ENCODE measurements around the gene CADPS2. TPM values are rescaled to one million over a fixed set of nuclear protein-coding genes. Genes with fewer than 3 reads are reported as not detected.

Gene CADPS2
- total and polyA plus RNA-seq, 7 experiments from 2014 or later: not detected

DNA sequence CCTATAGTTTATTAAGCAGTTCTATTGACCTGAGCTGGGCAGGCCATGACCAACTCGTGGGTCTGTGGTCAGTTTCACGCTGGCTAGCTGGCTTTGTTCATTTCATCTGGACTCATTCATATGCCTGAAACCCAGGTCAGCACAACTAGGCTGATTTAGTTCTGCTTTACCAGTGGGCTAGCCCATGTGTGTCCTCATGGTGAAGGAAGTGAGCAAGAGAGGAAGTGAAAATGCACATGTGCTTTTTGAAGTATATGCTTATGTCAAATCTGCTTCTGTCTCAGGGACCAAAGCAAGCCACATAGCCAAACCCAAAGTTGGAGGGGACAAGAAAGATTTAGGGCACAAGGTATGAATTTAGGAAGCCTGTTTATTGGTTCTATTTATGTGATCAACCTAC is 341.8 kb downstream of the CADPS2 start:
- Mint-ChIP-seq H3K4me3 (no peak overlapping the region), H3K9me3 (peaks cover 0 to 20% (median 0%) of the 10 kb centered on the region in 11 donors)

DNA sequence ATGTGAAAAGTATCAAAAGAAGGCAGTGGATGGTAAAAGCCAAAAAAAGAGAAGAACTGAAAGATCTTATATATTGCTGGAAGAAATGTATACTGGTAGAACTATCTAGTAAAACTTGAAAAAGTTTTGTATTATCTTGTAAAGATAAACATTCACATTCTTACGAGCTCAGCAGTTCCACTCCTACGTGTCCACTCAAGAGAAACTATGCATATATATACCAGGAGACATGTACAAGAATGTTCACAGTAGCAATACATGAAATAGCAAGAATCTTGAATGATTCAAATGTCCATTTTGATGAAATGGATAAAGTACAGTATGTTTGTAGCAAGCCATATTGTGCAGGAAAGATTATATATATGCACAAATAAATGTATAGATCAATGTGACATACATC is 342.4 kb downstream of the CADPS2 start:
- Histone ChIP-seq H3K9me3 (ENCODE audit: control insufficient read depth in 2 of 3, low read length in 3 of 3) (no peaks in the 10 kb centered on the region), H3K4me3 (ENCODE audit: low read length) (no peak overlapping the region), H3K4me1 (ENCODE audit: control insufficient read depth in 2 of 2, insufficient read depth in 2 of 2, low read length in 2 of 2) (no peaks in the 10 kb centered on the region), H3K27me3 (ENCODE audit: control insufficient read depth in 2 of 2, insufficient read depth in 2 of 2, low read length in 2 of 2) (no peaks in the 10 kb centered on the region), H3K27ac (ENCODE audit: low read depth, low read length) (no peak overlapping the region), H3K36me3 (ENCODE audit: control insufficient read depth in 2 of 3, insufficient read depth in 3 of 3, low read length in 3 of 3) (no peaks in the 10 kb centered on the region)
- H3K27me3 Mint-ChIP-seq: no peaks in the 10 kb centered on the region
- CTCF ChIA-PET: no interaction called here
- no peaks in the 10 kb centered on the region for H3K36me3 Mint-ChIP-seq
- POLR2A ChIA-PET: no interaction called here
- intact Hi-C loops (cut with micrococcal nuclease): no loop called here
- no peak overlapping the region for H3K27ac Mint-ChIP-seq
- no peaks in the 10 kb centered on the region for H3K4me1 Mint-ChIP-seq
- H3K4me3 Mint-ChIP-seq: no peak overlapping the region
- DNase-seq (no peak), ATAC-seq (no peak)
- peaks cover 0 to 20% (median 0%) of the 10 kb centered on the region in 11 donors for H3K9me3 Mint-ChIP-seq

More for the DNA sequence above, 341.8 kb downstream of the CADPS2 start:
- no peak for ATAC-seq
- H3K27me3 Mint-ChIP-seq: no peaks in the 10 kb centered on the region
- CTCF ChIA-PET: no interaction called here
- Histone ChIP-seq H3K27ac (ENCODE audit: low read depth, low read length) (no peak overlapping the region), H3K9me3 (ENCODE audit: control insufficient read depth in 2 of 3, low read length in 3 of 3) (no peaks in the 10 kb centered on the region), H3K36me3 (ENCODE audit: control insufficient read depth in 2 of 3, insufficient read depth in 3 of 3, low read length in 3 of 3) (no peaks in the 10 kb centered on the region), H3K4me1 (ENCODE audit: control insufficient read depth in 2 of 2, insufficient read depth in 2 of 2, low read length in 2 of 2) (no peaks in the 10 kb centered on the region), H3K27me3 (ENCODE audit: control insufficient read depth in 2 of 2, insufficient read depth in 2 of 2, low read length in 2 of 2) (no peaks in the 10 kb centered on the region), H3K4me3 (ENCODE audit: low read length) (no peak overlapping the region)
- intact Hi-C loops (cut with micrococcal nuclease): no loop called here
- no peak for DNase-seq
- no peak overlapping the region for H3K27ac Mint-ChIP-seq
- no peaks in the 10 kb centered on the region for H3K4me1 Mint-ChIP-seq
- no peaks in the 10 kb centered on the region for H3K36me3 Mint-ChIP-seq
- POLR2A ChIA-PET: no interaction called here

DNA sequence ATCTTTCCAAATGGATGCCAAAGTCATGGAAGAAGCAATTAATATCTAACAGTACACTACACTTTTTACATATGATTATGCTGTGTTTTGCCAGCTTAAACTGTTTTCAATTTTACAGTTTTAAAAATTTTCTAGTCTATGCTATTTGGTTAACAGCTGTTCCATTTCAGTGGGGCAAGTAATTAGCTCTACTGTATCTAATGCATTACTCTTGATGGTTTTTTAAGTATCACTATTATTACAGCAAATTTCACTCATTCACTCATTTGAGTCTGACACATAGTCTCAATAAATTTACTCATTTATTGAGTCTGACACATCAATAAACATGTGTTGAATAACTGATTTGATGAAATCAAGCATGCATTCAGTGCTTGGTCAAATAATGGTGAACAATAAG is 343.1 kb downstream of the CADPS2 start:
- Mint-ChIP-seq H3K27me3 (no peaks in the 10 kb centered on the region), H3K4me1 (no peaks in the 10 kb centered on the region), H3K36me3 (no peaks in the 10 kb centered on the region), H3K27ac (no peak overlapping the region), H3K4me3 (no peak overlapping the region), H3K9me3 (peaks cover 0 to 20% (median 0%) of the 10 kb centered on the region in 11 donors)
- intact Hi-C loops (cut with micrococcal nuclease): no loop called here
- ATAC-seq: no peak
- no peak overlapping the region for H3K27ac ChIP-seq (ENCODE audit: low read depth, low read length)
- no peak overlapping the region for H3K4me3 ChIP-seq (ENCODE audit: low read length)
- no peaks in the 10 kb centered on the region for H3K4me1 ChIP-seq (ENCODE audit: control insufficient read depth in 2 of 2, insufficient read depth in 2 of 2, low read length in 2 of 2)
- no peaks in the 10 kb centered on the region for H3K27me3 ChIP-seq (ENCODE audit: control insufficient read depth in 2 of 2, insufficient read depth in 2 of 2, low read length in 2 of 2)
- DNase-seq: no peak
- ChIA-PET CTCF (no interaction called here), POLR2A (no interaction called here)
- H3K36me3 ChIP-seq (ENCODE audit: control insufficient read depth in 2 of 3, insufficient read depth in 3 of 3, low read length in 3 of 3): no peaks in the 10 kb centered on the region
- no peaks in the 10 kb centered on the region for H3K9me3 ChIP-seq (ENCODE audit: control insufficient read depth in 2 of 3, low read length in 3 of 3)

DNA sequence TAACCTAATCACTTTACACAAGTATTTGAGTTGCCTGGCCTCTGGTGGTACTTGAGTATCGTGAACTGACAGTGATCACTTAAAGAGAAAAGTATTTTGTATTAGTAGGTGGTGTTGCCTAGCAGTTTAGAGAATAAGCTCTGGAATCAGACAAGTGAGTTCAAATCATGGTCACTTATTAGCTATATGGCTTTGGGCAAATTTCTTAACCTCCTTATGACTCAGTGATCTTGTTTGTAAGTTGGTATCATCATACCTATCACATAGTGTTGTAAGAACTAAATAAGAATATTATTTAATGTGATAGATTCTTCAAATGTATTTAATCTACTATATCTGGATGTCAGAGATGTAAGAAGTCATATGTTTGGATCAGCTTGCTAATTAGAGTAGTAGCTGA is 351.2 kb downstream of the CADPS2 start:
- H3K4me3 Mint-ChIP-seq: no peak overlapping the region

DNA sequence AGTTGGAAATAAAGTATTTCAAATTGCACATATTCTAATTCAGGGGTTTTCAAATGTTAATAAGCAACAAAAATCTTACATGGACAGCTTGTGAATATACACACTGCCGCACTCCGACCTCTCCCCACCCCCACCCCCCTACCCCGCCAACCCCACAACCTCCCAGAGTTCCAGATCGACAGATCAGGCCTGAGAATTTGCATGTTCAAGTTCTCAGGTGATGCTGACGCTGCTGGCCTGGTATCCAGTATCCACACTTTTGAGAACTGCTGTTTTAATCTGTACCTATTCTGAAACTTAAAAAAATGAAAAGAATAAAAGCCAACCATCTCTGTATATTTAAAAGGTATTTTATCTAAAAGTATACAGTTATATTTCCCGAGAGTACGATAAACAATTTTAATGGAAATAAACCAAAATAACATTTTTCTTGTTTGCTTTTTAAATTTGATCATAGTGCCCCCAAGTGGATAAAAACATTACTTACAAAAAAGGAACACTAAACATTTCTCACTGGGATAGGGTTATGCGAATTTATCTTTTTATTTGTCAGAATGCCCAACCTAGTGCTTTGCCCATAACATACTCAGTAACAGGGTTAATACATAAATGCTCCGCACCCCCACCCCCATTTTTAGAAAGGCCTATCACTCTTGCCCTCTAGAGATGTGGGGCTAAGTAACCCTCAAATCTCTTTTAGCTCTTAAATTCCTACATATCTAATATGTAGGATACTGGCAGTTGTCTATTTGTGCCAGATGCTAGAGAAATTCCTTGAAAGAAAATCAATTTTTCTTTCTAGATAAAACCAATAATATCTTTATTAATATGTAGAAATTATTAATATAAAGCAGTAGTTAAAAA is 353.6 kb downstream of the CADPS2 start:
- Histone ChIP-seq H3K9me3 (ENCODE audit: control insufficient read depth in 2 of 3, low read length in 3 of 3) (no peaks in the 10 kb centered on the region), H3K4me1 (ENCODE audit: control insufficient read depth in 2 of 2, insufficient read depth in 2 of 2, low read length in 2 of 2) (no peaks in the 10 kb centered on the region), H3K36me3 (ENCODE audit: control insufficient read depth in 2 of 3, insufficient read depth in 3 of 3, low read length in 3 of 3) (no peaks in the 10 kb centered on the region), H3K4me3 (ENCODE audit: low read length) (no peak overlapping the region), H3K27ac (ENCODE audit: low read depth, low read length) (no peak overlapping the region), H3K27me3 (ENCODE audit: control insufficient read depth in 2 of 2, insufficient read depth in 2 of 2, low read length in 2 of 2) (no peaks in the 10 kb centered on the region)
- Mint-ChIP-seq H3K27me3 (no peaks in the 10 kb centered on the region), H3K36me3 (no peaks in the 10 kb centered on the region), H3K27ac (no peak overlapping the region), H3K9me3 (peaks cover 0 to 3% (median 0%) of the 10 kb centered on the region in 11 donors), H3K4me1 (no peaks in the 10 kb centered on the region), H3K4me3 (no peak overlapping the region)
- POLR2A ChIA-PET: no interaction called here
- no peak for ATAC-seq
- intact Hi-C loops (cut with micrococcal nuclease): loop anchor here in 1 of 2 donors (1.0 kb wide), 1 partner anchor 439 kb away; no protein-coding TSS in a partner anchor
- CTCF ChIA-PET: no interaction called here
- no peak for DNase-seq

More for the DNA sequence above, 351.2 kb downstream of the CADPS2 start:
- intact Hi-C loops (cut with micrococcal nuclease): no loop called here
- Histone ChIP-seq H3K4me1 (ENCODE audit: control insufficient read depth in 2 of 2, insufficient read depth in 2 of 2, low read length in 2 of 2) (no peaks in the 10 kb centered on the region), H3K9me3 (ENCODE audit: control insufficient read depth in 2 of 3, low read length in 3 of 3) (no peaks in the 10 kb centered on the region), H3K4me3 (ENCODE audit: low read length) (no peak overlapping the region), H3K27me3 (ENCODE audit: control insufficient read depth in 2 of 2, insufficient read depth in 2 of 2, low read length in 2 of 2) (no peaks in the 10 kb centered on the region), H3K27ac (ENCODE audit: low read depth, low read length) (no peak overlapping the region), H3K36me3 (ENCODE audit: control insufficient read depth in 2 of 3, insufficient read depth in 3 of 3, low read length in 3 of 3) (no peaks in the 10 kb centered on the region)
- no peak for ATAC-seq
- ChIA-PET CTCF (no interaction called here), POLR2A (no interaction called here)
- DNase-seq: no peak
- Mint-ChIP-seq H3K4me1 (no peaks in the 10 kb centered on the region), H3K36me3 (no peaks in the 10 kb centered on the region), H3K27me3 (no peaks in the 10 kb centered on the region), H3K27ac (no peak overlapping the region), H3K9me3 (peaks cover 0 to 6% (median 0%) of the 10 kb centered on the region in 11 donors)

DNA sequence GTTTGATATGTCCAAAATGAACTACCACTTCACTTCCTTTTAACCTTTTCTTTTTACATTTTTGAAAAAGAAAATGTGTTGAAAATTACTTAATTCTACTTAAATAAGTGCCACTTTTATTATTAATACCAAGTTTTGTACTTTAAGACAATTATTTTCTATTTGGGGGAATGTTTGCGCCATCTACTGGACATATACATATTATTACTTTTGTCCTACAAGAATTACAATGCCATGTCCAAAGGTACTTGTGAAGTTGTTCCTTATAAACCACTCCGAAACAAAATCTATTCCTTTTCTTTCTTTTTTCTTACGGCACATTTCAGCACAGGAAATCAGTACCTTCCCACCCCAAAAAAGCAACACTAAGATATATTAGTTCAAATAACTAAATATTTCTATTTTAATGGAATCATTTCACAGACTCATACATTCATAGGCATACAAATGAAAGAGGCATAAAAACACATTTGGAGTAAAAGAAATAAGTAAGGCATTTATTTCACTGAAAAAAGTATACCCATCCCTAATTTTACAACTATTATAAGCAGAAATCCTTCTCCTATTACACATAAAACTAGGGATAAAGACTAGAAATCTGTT is 357.3 kb downstream of the CADPS2 start:
- Histone ChIP-seq H3K4me3 (ENCODE audit: low read length) (no peak overlapping the region), H3K4me1 (ENCODE audit: control insufficient read depth in 2 of 2, insufficient read depth in 2 of 2, low read length in 2 of 2) (no peaks in the 10 kb centered on the region), H3K27ac (ENCODE audit: low read depth, low read length) (no peak overlapping the region), H3K9me3 (ENCODE audit: control insufficient read depth in 2 of 3, low read length in 3 of 3) (no peaks in the 10 kb centered on the region), H3K36me3 (ENCODE audit: control insufficient read depth in 2 of 3, insufficient read depth in 3 of 3, low read length in 3 of 3) (no peaks in the 10 kb centered on the region), H3K27me3 (ENCODE audit: control insufficient read depth in 2 of 2, insufficient read depth in 2 of 2, low read length in 2 of 2) (no peaks in the 10 kb centered on the region)
- Mint-ChIP-seq H3K4me3 (no peak overlapping the region), H3K36me3 (no peaks in the 10 kb centered on the region), H3K27me3 (peaks cover 0 to 4% (median 0%) of the 10 kb centered on the region in 5 donors), H3K4me1 (no peaks in the 10 kb centered on the region), H3K27ac (no peak overlapping the region), H3K9me3 (peaks cover 0 to 3% (median 0%) of the 10 kb centered on the region in 11 donors)
- intact Hi-C loops (cut with micrococcal nuclease): loop anchor here in 1 of 2 donors (1.0 kb wide), 1 partner anchor 310 kb away; no protein-coding TSS in a partner anchor
- CTCF ChIA-PET: no interaction called here
- POLR2A ChIA-PET: no interaction called here
- peak in 1 of 9 donors; percentile 0 for DNase-seq
- ATAC-seq: no peak

DNA sequence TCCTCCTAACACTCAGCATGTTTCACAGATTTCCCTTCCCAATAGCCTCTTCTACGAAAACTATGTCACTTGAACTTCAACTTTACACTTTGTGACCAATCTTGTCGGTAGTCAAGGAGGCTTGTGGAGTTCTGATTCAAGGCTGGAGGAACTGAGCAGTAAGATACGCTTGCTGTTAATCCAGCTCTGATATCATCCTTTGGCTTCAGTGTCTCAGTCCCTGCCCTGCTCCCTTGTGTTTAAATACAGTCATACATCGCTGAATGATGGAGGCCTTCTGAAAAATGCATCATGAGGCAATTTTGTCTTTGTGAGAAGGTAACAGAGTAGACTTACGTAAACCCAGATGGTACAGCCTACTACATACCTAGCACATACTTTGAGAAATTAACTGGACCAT is 360.9 kb downstream of the CADPS2 start:
- H3K4me1 ChIP-seq (ENCODE audit: control insufficient read depth in 2 of 2, insufficient read depth in 2 of 2, low read length in 2 of 2): no peaks in the 10 kb centered on the region
- no peaks in the 10 kb centered on the region for H3K36me3 ChIP-seq (ENCODE audit: control insufficient read depth in 2 of 3, insufficient read depth in 3 of 3, low read length in 3 of 3)
- intact Hi-C loops (cut with micrococcal nuclease): no loop called here
- ATAC-seq (no peak), DNase-seq (no peak)
- no peak overlapping the region for H3K4me3 ChIP-seq (ENCODE audit: low read length)
- peaks cover 0 to 4% (median 0%) of the 10 kb centered on the region in 5 donors for H3K27me3 Mint-ChIP-seq
- POLR2A ChIA-PET: no interaction called here
- H3K36me3 Mint-ChIP-seq: no peaks in the 10 kb centered on the region
- H3K9me3 Mint-ChIP-seq: peaks cover 0 to 3% (median 0%) of the 10 kb centered on the region in 11 donors
- H3K27ac ChIP-seq (ENCODE audit: low read depth, low read length): no peak overlapping the region
- no peaks in the 10 kb centered on the region for H3K4me1 Mint-ChIP-seq
- H3K27ac Mint-ChIP-seq: no peak overlapping the region
- no peak overlapping the region for H3K4me3 Mint-ChIP-seq
- H3K9me3 ChIP-seq (ENCODE audit: control insufficient read depth in 2 of 3, low read length in 3 of 3): no peaks in the 10 kb centered on the region
- CTCF ChIA-PET: no interaction called here
- no peaks in the 10 kb centered on the region for H3K27me3 ChIP-seq (ENCODE audit: control insufficient read depth in 2 of 2, insufficient read depth in 2 of 2, low read length in 2 of 2)
